Thyroid gland (tissue), 4 donors: ENCODE results near the gene GHDC.

ENCODE experiments used
- POLR2A ChIP-seq, 2 donors: fragments of 450-650 bp; IDR thresholded peaks; one replicate each; pipeline ENCODE4 v1.6.1; 2017; ENCODE audit warnings: antibody characterized with exemption in 2 of 2, mild to moderate bottlenecking in 2 of 2, moderate library complexity in 1 of 2
- TF ChIP-seq, protein P1 (sequence below), 6 experiments: fragments of 200-600 bp in 3 of 6; fragments of 450-650 bp in 3 of 6; sonication (generic) in 3 of 6; IDR thresholded peaks; one replicate each; pipeline ENCODE4 v1.5.1; 2016 to 2019; ENCODE audit warnings: antibody characterized with exemption in 6 of 6, mild to moderate bottlenecking in 2 of 6, inconsistent platforms in 1 of 6, moderate library complexity in 1 of 6

DNA sequence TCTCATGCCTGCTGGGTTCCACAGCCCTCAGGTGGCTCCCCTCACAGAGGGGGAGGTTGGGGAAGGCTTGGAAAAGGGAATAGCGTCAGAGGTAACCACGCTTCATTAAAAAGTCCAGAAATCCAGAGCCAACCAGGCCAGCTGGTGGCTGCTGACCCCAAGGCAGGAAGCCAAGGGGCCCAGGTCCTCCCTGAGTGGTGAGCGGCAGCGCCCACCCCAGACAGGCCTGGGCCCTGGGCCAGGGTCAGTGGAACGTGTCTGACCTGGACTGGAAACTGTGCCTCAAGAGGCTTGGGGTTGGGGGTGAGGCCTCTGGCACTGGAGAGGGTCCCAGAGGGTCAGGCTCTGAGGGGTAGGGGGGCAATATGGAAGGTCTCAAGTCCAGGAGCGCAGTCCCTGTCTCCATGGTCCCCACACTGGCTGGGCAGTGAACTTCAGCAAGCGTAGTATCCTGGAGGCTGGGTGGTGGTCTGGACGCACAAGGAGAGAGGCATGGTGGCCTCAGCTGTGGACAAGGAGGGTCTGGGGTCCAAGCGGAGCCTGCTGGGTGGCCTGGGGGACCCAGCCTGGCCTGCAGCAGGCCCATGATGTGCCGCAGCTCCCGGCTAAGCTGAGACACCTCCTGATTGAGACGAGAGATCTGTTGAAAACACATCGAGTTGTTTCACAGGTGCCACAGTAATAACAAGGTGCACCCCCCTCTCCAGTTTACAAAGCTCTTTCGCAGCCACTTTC, 34.3 kb downstream of the GHDC start:
- TF ChIP-seq, protein P1, sequence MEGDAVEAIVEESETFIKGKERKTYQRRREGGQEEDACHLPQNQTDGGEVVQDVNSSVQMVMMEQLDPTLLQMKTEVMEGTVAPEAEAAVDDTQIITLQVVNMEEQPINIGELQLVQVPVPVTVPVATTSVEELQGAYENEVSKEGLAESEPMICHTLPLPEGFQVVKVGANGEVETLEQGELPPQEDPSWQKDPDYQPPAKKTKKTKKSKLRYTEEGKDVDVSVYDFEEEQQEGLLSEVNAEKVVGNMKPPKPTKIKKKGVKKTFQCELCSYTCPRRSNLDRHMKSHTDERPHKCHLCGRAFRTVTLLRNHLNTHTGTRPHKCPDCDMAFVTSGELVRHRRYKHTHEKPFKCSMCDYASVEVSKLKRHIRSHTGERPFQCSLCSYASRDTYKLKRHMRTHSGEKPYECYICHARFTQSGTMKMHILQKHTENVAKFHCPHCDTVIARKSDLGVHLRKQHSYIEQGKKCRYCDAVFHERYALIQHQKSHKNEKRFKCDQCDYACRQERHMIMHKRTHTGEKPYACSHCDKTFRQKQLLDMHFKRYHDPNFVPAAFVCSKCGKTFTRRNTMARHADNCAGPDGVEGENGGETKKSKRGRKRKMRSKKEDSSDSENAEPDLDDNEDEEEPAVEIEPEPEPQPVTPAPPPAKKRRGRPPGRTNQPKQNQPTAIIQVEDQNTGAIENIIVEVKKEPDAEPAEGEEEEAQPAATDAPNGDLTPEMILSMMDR (IDR thresholded peaks at IDR 0.05), result no peak
- TF ChIP-seq POLR2A (IDR thresholded peaks at IDR 0.05), result no peak
